ENCODE data around the gene SEPTIN3.

SEPTIN3 gene

GRCh38 chr22:41931701-41932269 is 37.5 kb upstream of the SEPTIN3 start:
- no peaks in the 10 kb centered on the region for H3K4me1 ChIP-seq (ENCODE audit: control insufficient read depth in 1 of 2, insufficient read depth in 1 of 2, low read depth in 1 of 2, low read length in 1 of 2)
- no peak for TF ChIP-seq CTCF (IDR thresholded peaks at IDR 0.05)
- peaks cover 28% of the 10 kb centered on the region for H3K27me3 ChIP-seq
- peaks cover 3% of the 10 kb centered on the region for H3K36me3 ChIP-seq
- no peak overlapping the region for H3K27ac ChIP-seq
- H3K9me3 ChIP-seq, result no peaks in the 10 kb centered on the region
- H3K4me3 ChIP-seq (ENCODE audit: low read depth in 1 of 2, low read length in 1 of 2), result no peak overlapping the region

DNA sequence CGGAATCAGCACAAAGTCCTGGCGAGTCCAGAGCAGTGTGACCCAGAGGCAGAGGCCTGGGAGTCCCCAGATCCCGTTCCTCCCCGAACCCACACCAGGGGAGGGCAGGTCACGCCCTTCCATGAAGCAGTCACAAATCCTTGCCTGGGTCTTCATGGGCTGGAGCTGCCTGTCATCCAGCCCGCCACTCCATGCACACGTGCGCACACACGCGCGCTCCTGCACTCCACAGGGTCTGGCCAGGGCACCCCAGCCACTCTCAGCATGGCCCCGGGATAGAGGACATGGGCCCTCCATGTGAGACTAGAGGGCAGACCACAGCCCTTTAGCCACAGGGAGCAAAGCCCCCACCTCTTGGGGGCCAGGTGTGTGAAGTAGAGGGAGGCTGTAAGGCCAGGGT is 36.9 kb upstream of the SEPTIN3 start:
- Histone ChIP-seq H3K4me1 (ENCODE audit: control insufficient read depth in 1 of 2, insufficient read depth in 1 of 2, low read depth in 1 of 2, low read length in 1 of 2) (no peaks in the 10 kb centered on the region), H3K9me3 (no peaks in the 10 kb centered on the region), H3K27ac (no peak overlapping the region), H3K4me3 (ENCODE audit: low read depth in 1 of 2, low read length in 1 of 2) (no peak overlapping the region), H3K36me3 (peaks cover 9% of the 10 kb centered on the region), H3K27me3 (peaks cover 22% of the 10 kb centered on the region)
- no peak for TF ChIP-seq CTCF (IDR thresholded peaks at IDR 0.05)

DNA sequence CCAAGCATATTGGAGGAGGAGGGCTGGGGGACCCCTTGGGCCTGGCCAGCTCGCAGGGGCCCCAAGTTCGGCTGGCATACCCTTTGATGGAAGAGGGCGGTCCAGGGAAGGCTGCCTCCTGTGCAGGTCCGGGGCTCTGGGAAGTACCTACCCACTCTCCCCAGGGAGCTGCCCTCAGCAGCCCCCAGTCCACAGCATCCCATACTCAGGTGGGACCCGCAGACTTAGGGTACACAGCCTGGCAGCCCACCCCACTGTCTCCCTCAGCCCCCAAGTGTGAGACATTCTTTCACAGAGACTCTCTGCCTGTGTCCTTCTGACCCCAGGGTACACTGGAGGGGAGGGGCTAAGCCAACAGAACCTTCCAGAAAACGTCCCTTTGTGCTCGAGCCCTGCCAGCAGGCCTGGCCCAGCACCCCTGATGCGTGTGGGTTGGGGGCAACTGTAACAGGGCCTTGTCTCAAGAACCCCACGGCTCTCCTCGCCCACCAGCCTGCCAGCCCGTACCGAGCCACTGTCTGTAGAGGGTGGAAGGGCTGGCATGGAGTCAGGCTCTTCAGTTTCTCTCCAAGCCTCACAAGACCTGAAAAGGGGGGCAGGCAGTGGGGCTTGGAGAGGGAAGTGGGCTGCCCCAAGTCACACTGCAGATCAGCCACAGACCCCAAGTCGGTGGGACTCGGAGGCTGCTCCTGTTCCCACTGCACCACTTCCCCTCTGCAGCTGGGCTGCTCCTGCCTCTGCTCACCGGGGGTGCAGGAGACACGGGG is 35.6 kb upstream of the SEPTIN3 start:
- H3K4me1 ChIP-seq (ENCODE audit: control insufficient read depth in 1 of 2, insufficient read depth in 1 of 2, low read depth in 1 of 2, low read length in 1 of 2), result no peaks in the 10 kb centered on the region
- no peak overlapping the region for H3K4me3 ChIP-seq (ENCODE audit: low read depth in 1 of 2, low read length in 1 of 2)
- peaks cover 10% of the 10 kb centered on the region for H3K27me3 ChIP-seq
- TF ChIP-seq CTCF (IDR thresholded peaks at IDR 0.05), result no peak
- H3K9me3 ChIP-seq, result no peaks in the 10 kb centered on the region
- no peak overlapping the region for H3K27ac ChIP-seq
- H3K36me3 ChIP-seq, result peaks cover 16% of the 10 kb centered on the region

GRCh38 chr22:41934284-41935014 is 34.8 kb upstream of the SEPTIN3 start:
- TF ChIP-seq CTCF (IDR thresholded peaks at IDR 0.05), result no peak
- Histone ChIP-seq H3K27ac (no peak overlapping the region), H3K9me3 (no peaks in the 10 kb centered on the region), H3K27me3 (peaks cover 1% of the 10 kb centered on the region), H3K4me3 (ENCODE audit: low read depth in 1 of 2, low read length in 1 of 2) (no peak overlapping the region), H3K36me3 (peaks cover 23% of the 10 kb centered on the region), H3K4me1 (ENCODE audit: control insufficient read depth in 1 of 2, insufficient read depth in 1 of 2, low read depth in 1 of 2, low read length in 1 of 2) (no peaks in the 10 kb centered on the region)

DNA sequence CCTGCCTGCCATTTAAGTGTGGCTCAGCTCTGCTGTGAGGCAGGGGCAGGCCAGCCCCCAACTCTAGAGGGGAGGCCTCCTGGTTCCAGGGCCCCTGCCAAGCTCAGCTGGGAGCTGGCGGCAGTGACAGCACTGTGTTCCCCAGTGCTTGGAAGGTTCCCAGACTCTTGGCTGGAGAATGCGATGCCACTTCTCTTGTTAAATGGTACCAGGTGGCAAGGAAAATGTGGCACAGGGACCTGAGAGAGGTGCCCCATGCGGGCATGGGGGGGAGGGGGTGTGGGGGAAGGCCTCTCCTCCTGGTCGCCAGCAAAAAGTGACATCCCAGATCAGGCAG is 34.3 kb upstream of the SEPTIN3 start:
- Histone ChIP-seq H3K27me3 (no peaks in the 10 kb centered on the region), H3K9me3 (no peaks in the 10 kb centered on the region), H3K4me1 (ENCODE audit: control insufficient read depth in 1 of 2, insufficient read depth in 1 of 2, low read depth in 1 of 2, low read length in 1 of 2) (no peaks in the 10 kb centered on the region), H3K4me3 (ENCODE audit: low read depth in 1 of 2, low read length in 1 of 2) (no peak overlapping the region), H3K27ac (no peak overlapping the region), H3K36me3 (peaks cover 23% of the 10 kb centered on the region)
- no peak for TF ChIP-seq CTCF (IDR thresholded peaks at IDR 0.05)

All from neutrophil (primary cell).